ENCODE data around the gene DNMT3A.

Gene DNMT3A

GRCh38 chr2:25375989-25376545 lies 34.3 kb upstream of the DNMT3A start:
- TF ChIP-seq REST (IDR thresholded peaks at IDR 0.05; ENCODE audit: insufficient read depth in 1 of 2, low read depth in 2 of 2, low read length in 2 of 2) (no peak), POLR2AphosphoS5 (IDR thresholded peaks at IDR 0.05; ENCODE audit: low read depth, low read length) (no peak), TAF1 (IDR thresholded peaks at IDR 0.05; ENCODE audit: borderline replicate concordance, insufficient read depth, low read length) (no peak), FOXP2 (optimal IDR thresholded peaks at IDR 0.05; ENCODE audit: borderline replicate concordance, extremely low read depth, extremely low read length, insufficient read depth) (no peak), SIN3A (IDR thresholded peaks at IDR 0.05; ENCODE audit: borderline replicate concordance, insufficient read depth, low read length) (no peak)

GRCh38 chr2:25375371-25375988 lies 33.8 kb upstream of the DNMT3A start:
- no peak for TF ChIP-seq TAF1 (IDR thresholded peaks at IDR 0.05; ENCODE audit: borderline replicate concordance, insufficient read depth, low read length)
- TF ChIP-seq FOXP2 (optimal IDR thresholded peaks at IDR 0.05; ENCODE audit: borderline replicate concordance, extremely low read depth, extremely low read length, insufficient read depth) = no peak
- no peak for TF ChIP-seq POLR2AphosphoS5 (IDR thresholded peaks at IDR 0.05; ENCODE audit: low read depth, low read length)
- no peak for TF ChIP-seq SIN3A (IDR thresholded peaks at IDR 0.05; ENCODE audit: borderline replicate concordance, insufficient read depth, low read length)
- TF ChIP-seq REST (IDR thresholded peaks at IDR 0.05; ENCODE audit: insufficient read depth in 1 of 2, low read depth in 2 of 2, low read length in 2 of 2) = no peak

GRCh38 chr2:25374827-25375226 lies 33.1 kb upstream of the DNMT3A start:
- no peak for TF ChIP-seq FOXP2 (optimal IDR thresholded peaks at IDR 0.05; ENCODE audit: borderline replicate concordance, extremely low read depth, extremely low read length, insufficient read depth)
- no peak for TF ChIP-seq TAF1 (IDR thresholded peaks at IDR 0.05; ENCODE audit: borderline replicate concordance, insufficient read depth, low read length)

- TF ChIP-seq TAF1 (IDR thresholded peaks at IDR 0.05; ENCODE audit: borderline replicate concordance, insufficient read depth, low read length) = no peak
- TF ChIP-seq FOXP2 (optimal IDR thresholded peaks at IDR 0.05; ENCODE audit: borderline replicate concordance, extremely low read depth, extremely low read length, insufficient read depth) = no peak
Observed at GRCh38 chr2:25374411-25374810, 32.7 kb upstream of the DNMT3A start.

- no peak for TF ChIP-seq POLR2AphosphoS5 (IDR thresholded peaks at IDR 0.05; ENCODE audit: low read depth, low read length)
- TF ChIP-seq SIN3A (IDR thresholded peaks at IDR 0.05; ENCODE audit: borderline replicate concordance, insufficient read depth, low read length) = no peak
- no peak for TF ChIP-seq FOXP2 (optimal IDR thresholded peaks at IDR 0.05; ENCODE audit: borderline replicate concordance, extremely low read depth, extremely low read length, insufficient read depth)
- TF ChIP-seq TAF1 (IDR thresholded peaks at IDR 0.05; ENCODE audit: borderline replicate concordance, insufficient read depth, low read length) = no peak
- no peak for TF ChIP-seq REST (IDR thresholded peaks at IDR 0.05; ENCODE audit: insufficient read depth in 1 of 2, low read depth in 2 of 2, low read length in 2 of 2)
Observed at GRCh38 chr2:25373269-25373981, 31.7 kb upstream of the DNMT3A start.
